GM18511 (cell line): ENCODE data around the gene MAP7.

Experiments
- ATAC-seq: cut with Tn5 transposase; IDR thresholded peaks from one replicate; pipeline ENCODE4 v1.9.1; 2021; ENCODE audit warnings: mild to moderate bottlenecking, moderate library complexity; ENCODE audit not compliant: unreplicated experiment

MAP7 gene

GRCh38 chr6:136566007-136566487, 15.8 kb upstream of the MAP7 start:
- ATAC-seq: no peak

GRCh38 chr6:136564180-136564579, 14.0 kb upstream of the MAP7 start:
- no peak for ATAC-seq

- ATAC-seq: no peak
Observed at GRCh38 chr6:136563386-136564152, 13.3 kb upstream of the MAP7 start.

- ATAC-seq: no peak
Observed at GRCh38 chr6:136562211-136562610, 12.0 kb upstream of the MAP7 start.

- no peak for ATAC-seq
Observed at GRCh38 chr6:136553166-136553787, 3.1 kb upstream of the MAP7 start.

- ATAC-seq: no peak
Observed at GRCh38 chr6:136552054-136552453, 1.8 kb upstream of the MAP7 start.

- no peak for ATAC-seq
Observed at GRCh38 chr6:136551103-136551502, 881 bp upstream of the MAP7 start.

GRCh38 chr6:136550045-136550329, 235 bp downstream of the MAP7 start:
- ATAC-seq: peak; percentile 68

GRCh38 chr6:136549300-136550044, 750 bp downstream of the MAP7 start:
- ATAC-seq: peak; percentile 17

- no peak for ATAC-seq
Observed at GRCh38 chr6:136548582-136549299, 1.5 kb downstream of the MAP7 start.

GRCh38 chr6:136547871-136548270, 2.4 kb downstream of the MAP7 start:
- ATAC-seq: no peak

- ATAC-seq: no peak
Observed at GRCh38 chr6:136547336-136547735, 2.9 kb downstream of the MAP7 start.

- ATAC-seq: no peak
Observed at GRCh38 chr6:136546331-136546730, 3.9 kb downstream of the MAP7 start.

GRCh38 chr6:136544326-136544725, 5.9 kb downstream of the MAP7 start:
- ATAC-seq: no peak

GRCh38 chr6:136541395-136541794, 8.8 kb downstream of the MAP7 start:
- ATAC-seq: no peak

- no peak for ATAC-seq
Observed at GRCh38 chr6:136539967-136540652, 10.1 kb downstream of the MAP7 start.

GRCh38 chr6:136538836-136539235, 11.4 kb downstream of the MAP7 start:
- no peak for ATAC-seq

GRCh38 chr6:136535880-136536650, 14.2 kb downstream of the MAP7 start:
- ATAC-seq: no peak

- no peak for ATAC-seq
Observed at GRCh38 chr6:136535017-136535765, 15.0 kb downstream of the MAP7 start.
